OCI-LY7 (cell line): Measurements from ENCODE around the gene PODXL. TPM values are rescaled to one million over a fixed set of nuclear protein-coding genes. Genes with fewer than 3 reads are reported as not detected.

ENCODE experiments used
- Bru-seq: library from RNA; stranded (reverse); fragments of 400-500 nt; gene quantifications from one replicate; lab custom pipeline; 2021; lab: Mats Ljungman, UMichigan
- BruChase-seq, 2 experiments: library from RNA; stranded (reverse); fragments of 400-500 nt; gene quantifications; one replicate each; lab custom pipeline; 2021; lab: Mats Ljungman, UMichigan
- BruUV-seq: library from RNA; stranded (reverse); fragments of 400-500 nt; replicated peaks from 2 replicates; lab custom pipeline; 2021; lab: Mats Ljungman, UMichigan
- CTCF ChIA-PET: fragments of 300-600 bp; sonication (Branson Sonifier 250); formaldehyde crosslinking; loops from one replicate; lab custom pipeline; 2022; ENCODE audit warnings: antibody characterized with exemption; ENCODE audit not compliant: unreplicated experiment; lab: Charles Lee
- POLR2A ChIA-PET: fragments of 300-600 bp; sonication (Branson Sonifier 250); formaldehyde crosslinking; loops from one replicate; lab custom pipeline; 2022; ENCODE audit warnings: antibody characterized with exemption; lab: Charles Lee
- DNase-seq: peaks from one replicate; pipeline ENCODE4 v3.0.0-alpha.2; 2015; ENCODE audit warnings: low spot score
- H2AFZ ChIP-seq: fragments of 200-600 bp; sonication (generic), shearing (Covaris generic); 2 replicates; pipeline ENCODE4 v1.6.1; 2014; ENCODE audit warnings: mild to moderate bottlenecking, antibody characterized with exemption, low read length, moderate library complexity
- H3K27ac ChIP-seq: fragments of 200-600 bp; sonication (generic); 2 replicates; pipeline ENCODE4 v1.5.1; 2014; ENCODE audit warnings: mixed run types, low read depth, mild to moderate bottlenecking, moderate library complexity, low read length, inconsistent platforms; ENCODE audit not compliant: poor library complexity, severe bottlenecking
- H3K36me3 ChIP-seq: fragments of 200-600 bp; sonication (generic); 2 replicates; pipeline ENCODE4 v1.6.1; 2014; ENCODE audit warnings: mild to moderate bottlenecking, antibody characterized with exemption, low read length, moderate library complexity, mixed read lengths; ENCODE audit not compliant: insufficient read depth
- H3K4me1 ChIP-seq: fragments of 200-600 bp; sonication (generic); 2 replicates; pipeline ENCODE4 v1.5.1; 2014; ENCODE audit warnings: mild to moderate bottlenecking, low read length; ENCODE audit not compliant: insufficient read depth, poor library complexity, severe bottlenecking
- H3K4me2 ChIP-seq: fragments of 200-600 bp; sonication (generic); 2 replicates; pipeline ENCODE4 v1.6.1; 2014; ENCODE audit warnings: mild to moderate bottlenecking, low read length
- H3K4me3 ChIP-seq: fragments of 200-600 bp; sonication (generic); 2 replicates; pipeline ENCODE4 v1.5.1; 2014; ENCODE audit warnings: mild to moderate bottlenecking, low read depth, low read length; ENCODE audit not compliant: poor library complexity, severe bottlenecking
- H3K79me2 ChIP-seq: fragments of 200-600 bp; sonication (generic); 2 replicates; pipeline ENCODE4 v1.6.1; 2016; ENCODE audit warnings: low read depth, mild to moderate bottlenecking, low read length, moderate library complexity, mixed read lengths; ENCODE audit not compliant: insufficient read depth
- H3K9me2 ChIP-seq: fragments of 200-600 bp; sonication (generic); 2 replicates; pipeline ENCODE4 v1.6.1; 2016; ENCODE audit warnings: mild to moderate bottlenecking, low read length, mixed read lengths; ENCODE audit not compliant: insufficient read depth
- H3K9me3 ChIP-seq: fragments of 200-600 bp; sonication (generic); 2 replicates; pipeline ENCODE4 v1.6.1; 2014; ENCODE audit warnings: mild to moderate bottlenecking, mixed run types, low read length, mixed read lengths
- H4K20me1 ChIP-seq: fragments of 200-600 bp; sonication (generic); 2 replicates; pipeline ENCODE4 v1.6.1; 2014; ENCODE audit warnings: mild to moderate bottlenecking, antibody characterized with exemption, low read length, moderate library complexity, mixed read lengths; ENCODE audit not compliant: insufficient read depth
- EZH2phosphoT487 ChIP-seq: fragments of 200-600 bp; sonication (generic); IDR thresholded peaks from 2 replicates; pipeline ENCODE4 v1.6.1; 2018; ENCODE audit warnings: low read depth, borderline replicate concordance, mild to moderate bottlenecking, mixed run types, antibody characterized with exemption, low read length, moderate library complexity, mixed read lengths
- intact Hi-C: fragments of 100-400 bp; cut with micrococcal nuclease; formaldehyde crosslinking; loops from one replicate; pipeline ENCODE4 v1.10.0; 2022; ENCODE audit not compliant: unreplicated experiment
- long read RNA-seq: library from polyadenylated mRNA; stranded (forward); transcript quantifications from one replicate; pipeline ENCODE4 v2.0.0, GENCODE V29; 2022
- total RNA-seq, 2 experiments: library from RNA; depleted of rRNA in 1 of 2; stranded (reverse); fragments of >200 nt in 1 of 2; shearing (Covaris generic) in 1 of 2; gene quantifications; 2 replicates each; pipeline ENCODE4 v1.2.3, GENCODE V29; 2014 to 2022
- TF ChIP-seq, protein P1 (sequence below): fragments of 200-600 bp; sonication (generic); conservative IDR thresholded peaks from 2 replicates; pipeline ENCODE4 v1.5.1; 2014; ENCODE audit warnings: mild to moderate bottlenecking, antibody characterized with exemption, low read length, moderate library complexity, mixed read lengths

The PODXL gene
- total RNA-seq (2014; rRNA removed; shearing (Covaris generic)): 0.31 and 0.32 TPM in 2 replicates
- 2.1 and 2.2 TPM in 2 replicates for total RNA-seq (2022)
- percentile 24 among the genes with signal in this experiment for Bru-seq, nascent RNA
- BruChase-seq, experiment 1, labeled RNA remaining after a 6-hour chase: percentile 25 among the genes with signal in this experiment
- percentile 24 among the genes with signal in this experiment for BruChase-seq, experiment 2, labeled RNA remaining after a 2-hour chase
- long read RNA-seq, partial matches to known transcripts: 1 of 2 reads
- long read RNA-seq, other reads (novel, unspliced or antisense): 0 of 2 reads

DNA sequence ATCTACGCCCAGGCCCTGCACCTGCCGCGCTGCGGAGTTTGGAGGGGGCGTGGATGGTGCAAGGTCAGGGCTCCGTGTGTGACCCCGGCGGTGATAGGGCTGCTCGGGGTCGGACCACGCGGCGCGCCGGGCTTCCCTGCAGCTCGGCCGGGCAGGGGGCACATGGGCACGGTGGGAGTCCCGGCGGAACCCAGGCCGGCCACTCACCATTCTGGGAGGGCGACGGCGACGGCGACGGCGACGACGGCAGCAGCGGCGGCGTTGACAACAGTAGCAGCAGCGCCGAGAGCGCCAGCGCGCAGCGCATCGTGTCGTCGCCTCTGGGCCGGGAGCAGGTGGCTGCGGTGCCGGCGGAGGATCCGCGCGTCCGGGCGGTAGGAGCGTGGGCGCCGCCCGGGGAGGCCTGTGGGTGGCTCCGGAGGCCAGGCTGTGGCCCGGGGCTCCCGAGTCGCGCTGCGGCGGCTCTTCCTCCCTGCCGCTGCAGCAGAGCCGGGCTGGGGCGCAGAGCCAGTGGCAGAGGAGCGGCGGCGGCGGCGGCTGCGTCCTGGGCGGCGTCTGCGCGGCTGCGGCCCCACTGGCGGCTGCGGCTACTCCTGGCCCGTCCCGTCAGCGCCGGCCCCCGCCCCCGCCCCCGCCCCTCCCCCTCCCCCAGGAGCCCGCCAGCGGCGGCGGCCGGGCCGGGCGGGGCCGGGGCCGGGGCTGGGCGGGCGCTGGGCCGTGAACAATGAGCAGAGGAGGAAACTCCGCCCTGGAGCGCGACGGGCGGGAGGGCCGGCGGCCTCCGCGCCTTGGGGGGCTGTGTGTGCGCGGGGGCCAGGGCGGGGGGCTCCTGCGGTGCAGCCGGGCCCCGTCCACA lies at the start of gene PODXL:
PODXL (minus strand) TSS at position 576 of the 856 bp plus-strand sequence; CDS start at position 307, 269 bp downstream.
- BruUV-seq: no TSS peak
- CTCF ChIA-PET: no interaction called here
- no peaks in the 10 kb centered on the region for H3K9me3 ChIP-seq
- H2AFZ ChIP-seq: no peak within 1 kb of the TSS
- peak; percentile 50 for DNase-seq
- H3K4me3 ChIP-seq: peak within 1 kb of the TSS; percentile 58
- H3K4me2 ChIP-seq: peak within 1 kb of the TSS; percentile 70
- intact Hi-C loops: no loop called here
- H3K27ac ChIP-seq: no peak within 1 kb of the TSS
- no peaks in the 10 kb centered on the region for H3K36me3 ChIP-seq
- no peak for TF ChIP-seq EZH2phosphoT487
- TF ChIP-seq, protein P1, sequence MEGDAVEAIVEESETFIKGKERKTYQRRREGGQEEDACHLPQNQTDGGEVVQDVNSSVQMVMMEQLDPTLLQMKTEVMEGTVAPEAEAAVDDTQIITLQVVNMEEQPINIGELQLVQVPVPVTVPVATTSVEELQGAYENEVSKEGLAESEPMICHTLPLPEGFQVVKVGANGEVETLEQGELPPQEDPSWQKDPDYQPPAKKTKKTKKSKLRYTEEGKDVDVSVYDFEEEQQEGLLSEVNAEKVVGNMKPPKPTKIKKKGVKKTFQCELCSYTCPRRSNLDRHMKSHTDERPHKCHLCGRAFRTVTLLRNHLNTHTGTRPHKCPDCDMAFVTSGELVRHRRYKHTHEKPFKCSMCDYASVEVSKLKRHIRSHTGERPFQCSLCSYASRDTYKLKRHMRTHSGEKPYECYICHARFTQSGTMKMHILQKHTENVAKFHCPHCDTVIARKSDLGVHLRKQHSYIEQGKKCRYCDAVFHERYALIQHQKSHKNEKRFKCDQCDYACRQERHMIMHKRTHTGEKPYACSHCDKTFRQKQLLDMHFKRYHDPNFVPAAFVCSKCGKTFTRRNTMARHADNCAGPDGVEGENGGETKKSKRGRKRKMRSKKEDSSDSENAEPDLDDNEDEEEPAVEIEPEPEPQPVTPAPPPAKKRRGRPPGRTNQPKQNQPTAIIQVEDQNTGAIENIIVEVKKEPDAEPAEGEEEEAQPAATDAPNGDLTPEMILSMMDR: no peak
- peaks cover 5% of the 10 kb centered on the region; the same call in 1 of the 2 replicates for H4K20me1 ChIP-seq
- peaks cover 21% of the 10 kb centered on the region for H3K4me1 ChIP-seq
- H3K79me2 ChIP-seq: no peaks in the 10 kb centered on the region
- H3K9me2 ChIP-seq: no peaks in the 10 kb centered on the region
- POLR2A ChIA-PET: interaction anchor here (0.6 kb wide), 1 partner anchor 693 kb away, joined by 3 read pairs; no protein-coding TSS in a partner anchor

DNA sequence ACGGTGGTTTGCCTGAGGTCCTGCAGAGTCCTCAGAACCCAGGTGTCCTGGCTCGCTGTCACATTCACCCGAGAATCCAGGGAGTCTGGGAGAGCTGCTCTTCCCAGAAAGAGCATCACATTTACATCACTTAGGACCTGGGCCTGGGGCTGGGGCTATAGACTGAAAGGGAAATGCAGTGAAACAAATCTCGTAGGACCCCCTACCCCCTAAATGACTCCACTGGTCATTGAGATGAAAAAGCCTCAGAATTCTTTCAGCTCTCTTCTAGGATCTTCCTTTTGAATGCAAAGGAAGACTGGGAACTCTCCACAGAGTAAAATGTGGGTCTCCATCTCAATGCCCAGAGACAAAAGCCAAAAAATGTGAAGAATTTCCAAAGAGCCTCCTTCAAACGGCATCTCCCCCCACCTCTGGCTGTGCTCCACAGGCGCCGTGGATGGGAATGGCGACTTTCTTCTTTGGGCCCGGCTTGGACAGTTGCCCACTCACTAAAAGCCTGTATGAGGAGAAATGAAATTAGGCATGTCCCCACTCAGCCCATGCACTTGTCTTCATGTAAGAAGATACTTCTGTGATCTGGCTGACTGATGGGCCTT lies 49.0 kb upstream of the PODXL start:
- Histone ChIP-seq H2AFZ (no peak overlapping the region), H3K27ac (no peak overlapping the region), H3K36me3 (no peaks in the 10 kb centered on the region), H3K4me2 (no peak overlapping the region), H3K9me2 (no peaks in the 10 kb centered on the region), H3K4me1 (no peaks in the 10 kb centered on the region), H3K79me2 (no peaks in the 10 kb centered on the region), H4K20me1 (no peaks in the 10 kb centered on the region), H3K9me3 (no peaks in the 10 kb centered on the region), H3K4me3 (no peak overlapping the region)
- CTCF ChIA-PET: no interaction called here
- intact Hi-C loops: no loop called here
- POLR2A ChIA-PET: no interaction called here
- no TSS peak for BruUV-seq
- DNase-seq: no peak
- TF ChIP-seq, protein P1: no peak
- no peak for TF ChIP-seq EZH2phosphoT487
